GM21825 (cell line): ENCODE data around the gene CREB5.
"Not testable (repeated sequence)": the region's sequence is repeated elsewhere in the genome, so short reads cannot be mapped to it uniquely, and the experiment has no call there.

ENCODE experiments used
- ATAC-seq: cut with Tn5 transposase; IDR thresholded peaks from one replicate; pipeline ENCODE4 v1.9.1; 2021; ENCODE audit warnings: mild to moderate bottlenecking, moderate library complexity; ENCODE audit not compliant: unreplicated experiment

Gene CREB5

DNA sequence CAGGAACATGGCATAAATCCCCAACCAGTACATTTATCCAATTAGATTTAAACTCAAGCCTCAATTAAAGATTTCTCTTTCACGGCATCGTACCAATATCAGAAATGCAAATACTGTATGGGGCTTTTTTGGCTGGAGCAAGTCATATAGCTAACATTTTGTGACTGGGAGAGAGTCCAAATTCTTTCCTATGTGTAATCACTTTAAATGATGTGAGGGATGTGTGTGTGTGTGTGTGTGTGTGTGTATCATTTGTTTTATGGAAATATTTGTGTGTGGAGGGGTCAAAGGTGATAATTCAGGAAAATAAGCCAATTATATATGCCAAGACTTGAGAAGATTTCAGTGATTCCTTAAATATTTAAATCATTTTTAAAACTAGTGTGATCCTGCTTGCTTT lies 349.2 kb downstream of the CREB5 start:
- ATAC-seq: no peak

DNA sequence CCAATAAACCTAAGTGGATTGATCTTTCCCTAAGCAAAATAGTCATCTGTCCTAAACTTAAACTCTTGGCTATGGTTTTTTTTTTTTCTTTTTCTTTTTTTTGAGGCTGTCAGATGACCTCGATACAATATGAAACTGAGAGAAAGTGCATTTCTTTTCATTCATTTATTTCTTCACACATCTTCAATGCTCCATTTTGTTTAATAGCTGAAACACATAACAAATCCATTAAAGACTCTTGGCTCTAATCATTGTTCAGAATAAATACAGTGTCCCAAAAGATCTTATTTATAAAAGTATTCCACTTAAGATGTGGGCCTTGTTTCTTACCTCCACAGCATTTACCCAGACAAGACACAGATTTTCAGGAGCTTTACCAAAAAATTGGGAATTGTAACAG lies 350.3 kb downstream of the CREB5 start:
- ATAC-seq: no peak

DNA sequence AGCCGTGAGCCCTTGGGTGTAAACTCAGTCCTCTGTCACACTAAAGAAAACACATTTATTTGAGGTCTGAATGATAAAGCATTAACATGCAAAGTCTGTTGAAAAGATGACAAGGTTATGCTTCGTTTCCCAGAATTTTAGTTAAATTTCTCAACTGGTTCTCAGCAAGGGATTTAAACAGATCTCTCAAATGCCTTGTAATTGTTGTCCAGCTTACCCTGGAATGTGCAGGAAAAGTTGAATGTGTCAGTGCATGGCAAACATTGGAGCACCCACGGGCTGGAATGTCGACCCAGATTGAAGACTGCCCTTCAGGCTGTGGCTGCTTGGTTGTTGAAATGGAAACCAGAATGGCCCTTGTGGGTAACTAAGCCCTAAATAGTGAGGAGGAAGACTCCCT lies 354.0 kb downstream of the CREB5 start:
- no peak for ATAC-seq

DNA sequence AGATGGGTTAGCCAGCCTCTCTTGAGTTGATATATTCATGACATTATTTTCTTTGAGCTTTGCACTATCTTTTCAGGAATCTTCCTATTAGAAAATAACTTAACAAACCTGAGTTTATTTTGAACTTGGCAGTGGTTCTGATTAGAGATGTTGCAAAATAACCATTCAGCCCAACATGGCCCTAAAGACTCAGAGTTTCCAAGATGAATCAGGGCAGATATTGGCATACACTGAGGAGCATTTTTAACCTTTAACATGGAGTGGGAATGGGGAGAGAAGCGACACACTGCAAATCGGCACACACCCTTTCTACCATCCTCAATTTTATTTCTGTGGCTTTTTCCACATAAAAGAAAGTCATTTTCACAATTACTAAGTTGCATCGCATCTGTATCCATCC lies 355.0 kb downstream of the CREB5 start:
- no peak for ATAC-seq

DNA sequence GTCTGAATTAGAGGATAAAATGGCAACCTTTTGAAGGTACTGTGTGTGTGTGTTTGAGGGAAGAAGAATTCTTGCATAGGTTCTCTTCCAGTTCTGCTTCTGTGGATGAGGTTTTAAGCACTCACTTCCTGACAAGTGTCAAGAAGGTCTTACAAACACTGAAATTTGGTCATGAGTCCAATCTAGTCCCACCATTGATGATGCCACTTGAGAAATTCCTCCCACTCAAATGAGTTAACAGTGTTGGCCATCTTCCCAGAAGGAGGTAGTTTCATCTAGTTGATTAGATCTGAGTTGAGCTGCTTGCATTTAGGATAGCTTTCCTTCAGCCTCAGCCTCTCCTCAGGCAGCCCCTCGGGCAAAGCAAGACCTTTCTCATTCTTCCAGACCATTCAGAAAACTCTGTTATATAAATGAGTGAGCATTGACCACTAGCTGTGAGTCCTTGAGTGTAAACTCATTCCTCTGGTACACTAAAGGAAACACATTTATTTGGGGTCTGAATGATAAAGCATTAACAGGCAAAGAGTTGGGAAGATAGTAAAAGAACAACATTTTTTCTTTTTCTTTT lies 356.3 kb downstream of the CREB5 start:
- ATAC-seq: no peak

DNA sequence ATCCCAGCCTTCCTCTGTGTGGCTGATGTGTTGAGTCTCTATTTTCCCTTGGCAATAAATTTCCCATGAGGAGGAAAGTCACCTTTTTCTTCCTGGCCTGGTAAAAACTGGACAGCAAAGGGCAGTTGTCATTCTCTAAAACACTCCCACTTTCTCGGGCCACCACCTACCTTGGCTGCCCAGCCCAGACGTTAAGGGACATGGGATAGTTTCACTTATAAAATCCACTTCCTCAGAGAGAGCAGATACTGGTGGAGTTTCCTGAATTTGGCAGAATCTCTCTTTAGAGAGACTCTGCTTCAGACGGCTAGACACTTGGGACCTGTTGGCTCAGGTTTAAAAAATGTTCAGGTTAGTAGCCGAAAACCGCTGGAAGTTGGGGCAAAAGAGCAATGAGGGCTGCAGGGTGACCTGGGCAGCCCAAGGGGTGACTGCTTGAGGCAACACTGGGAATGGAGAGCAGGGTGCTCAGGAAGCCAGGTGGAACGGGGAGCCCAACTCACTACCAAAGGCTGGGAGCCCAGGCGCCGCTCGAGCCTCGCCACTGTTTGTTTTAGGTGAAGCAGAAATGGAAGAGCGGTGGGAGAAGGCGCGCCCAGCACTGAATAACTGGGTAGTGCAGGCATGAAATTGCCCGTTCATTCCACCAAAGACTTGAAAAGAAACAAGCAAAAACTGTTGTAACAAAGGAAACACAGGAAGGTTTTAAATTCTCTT lies 359.7 kb downstream of the CREB5 start:
- ATAC-seq: no peak

DNA sequence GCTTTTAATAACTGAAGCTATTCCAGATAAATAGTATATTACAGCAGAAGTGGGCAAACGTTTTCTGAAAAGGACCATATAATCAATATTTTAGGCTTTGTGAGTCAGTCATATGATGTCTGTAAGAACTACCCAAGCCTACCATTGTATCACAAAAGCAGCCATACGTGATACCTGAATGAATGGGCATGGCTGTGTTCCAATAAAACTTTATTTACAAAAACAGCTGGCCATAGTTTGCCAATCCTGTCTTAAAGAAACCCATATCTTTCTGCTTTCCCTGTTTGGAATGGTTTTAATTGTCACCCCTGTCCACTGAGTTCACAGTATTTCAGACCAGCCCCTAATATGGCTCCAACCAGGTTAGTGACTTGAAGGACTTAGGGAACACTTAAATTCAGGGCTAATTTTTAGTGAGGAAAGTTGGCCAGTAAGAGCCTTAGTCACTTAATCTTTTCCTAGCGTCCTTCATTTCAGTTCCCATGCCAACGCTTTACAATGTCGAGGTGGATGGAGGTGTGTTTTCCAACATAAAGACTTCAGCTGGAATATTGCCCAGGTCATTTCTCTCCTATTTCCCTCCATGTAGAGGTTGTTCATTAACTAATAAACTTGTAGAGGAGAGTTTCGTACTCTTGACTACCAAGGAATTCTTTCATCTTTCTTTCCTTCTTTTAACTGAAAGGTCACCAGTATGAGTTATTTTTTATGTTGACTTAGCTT lies 361.3 kb downstream of the CREB5 start:
- no peak for ATAC-seq

DNA sequence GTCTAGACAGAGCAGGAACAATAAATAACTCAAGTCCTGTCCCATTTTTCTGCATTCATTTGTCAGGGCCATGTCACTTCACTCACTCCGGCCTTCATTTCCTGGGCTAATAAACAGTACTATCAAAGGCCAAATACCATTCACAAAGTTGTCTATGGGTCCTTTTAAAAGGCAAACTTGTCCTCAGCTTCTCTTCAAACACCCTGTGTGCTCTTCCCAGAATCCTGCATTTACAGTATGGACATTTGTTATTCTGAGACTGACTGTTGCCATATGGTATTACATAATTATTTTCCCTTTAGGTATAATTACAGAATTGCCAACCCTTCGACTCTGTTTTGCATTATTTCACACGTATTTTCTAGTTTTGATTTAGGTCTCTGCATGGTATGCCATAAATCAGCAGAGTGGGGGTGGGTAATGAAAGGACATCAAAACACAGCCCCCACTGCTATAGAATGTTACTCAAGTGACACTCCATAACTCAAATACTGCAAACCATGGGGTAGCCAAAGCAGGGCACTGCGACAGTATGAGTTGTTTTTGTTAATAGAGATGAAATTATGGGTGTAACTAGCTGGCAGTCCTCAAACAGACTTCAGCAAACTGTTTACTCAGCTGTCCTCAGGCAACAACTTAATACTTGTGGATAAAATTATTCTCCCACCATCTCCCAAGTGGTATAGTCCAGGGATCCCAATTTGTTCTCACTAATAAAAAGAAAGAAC lies 362.1 kb downstream of the CREB5 start:
- no peak for ATAC-seq

DNA sequence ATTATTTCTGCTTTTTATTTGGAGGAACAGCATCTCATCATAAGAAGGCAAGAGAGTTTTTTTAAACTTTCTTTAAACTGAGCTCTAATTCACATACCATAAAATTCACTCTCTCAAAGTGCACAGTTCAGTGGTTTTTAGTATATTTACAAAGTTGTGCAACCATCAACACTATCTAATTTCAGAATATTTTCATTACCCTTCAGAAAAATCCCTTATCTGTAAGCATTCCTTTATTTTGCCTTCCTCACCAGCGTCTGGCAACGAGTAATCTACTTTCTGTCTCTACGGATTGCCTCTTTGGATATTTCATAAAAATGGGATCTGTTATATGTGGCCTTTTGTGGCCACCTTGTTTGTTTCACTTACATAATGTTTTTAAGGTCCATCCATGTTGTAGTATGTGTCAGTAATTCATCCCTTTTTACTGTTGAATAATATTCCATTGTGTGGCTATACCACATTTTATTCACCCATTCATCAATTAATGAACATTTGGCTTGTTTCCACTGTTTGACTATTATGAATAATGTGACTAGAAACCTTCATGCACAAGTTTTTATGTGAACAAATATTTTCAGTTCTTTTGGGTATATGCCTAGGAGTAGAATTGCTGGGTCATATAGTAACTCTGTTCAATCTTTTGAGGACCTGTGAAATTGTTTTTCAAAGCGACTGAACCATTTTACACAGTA lies 364.3 kb downstream of the CREB5 start:
- ATAC-seq: no peak

DNA sequence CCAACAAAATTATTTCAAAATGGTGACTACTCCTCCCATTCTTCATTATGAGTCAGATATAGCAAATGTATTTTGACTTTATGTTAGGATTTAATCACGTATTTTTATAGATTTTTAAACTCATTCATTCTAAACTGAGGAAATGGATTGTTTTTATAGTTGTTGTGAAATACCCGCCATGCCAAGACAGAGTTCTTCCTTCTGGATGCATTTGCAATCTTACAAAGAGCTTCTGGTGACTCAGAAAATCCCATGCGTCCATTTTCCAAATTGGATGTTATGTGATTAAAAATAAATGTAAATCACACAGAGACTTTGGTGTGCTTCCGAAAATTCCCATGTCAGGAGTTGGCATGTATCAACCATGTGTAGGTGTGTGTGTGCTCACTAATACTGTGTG lies 366.5 kb downstream of the CREB5 start:
- no peak for ATAC-seq

DNA sequence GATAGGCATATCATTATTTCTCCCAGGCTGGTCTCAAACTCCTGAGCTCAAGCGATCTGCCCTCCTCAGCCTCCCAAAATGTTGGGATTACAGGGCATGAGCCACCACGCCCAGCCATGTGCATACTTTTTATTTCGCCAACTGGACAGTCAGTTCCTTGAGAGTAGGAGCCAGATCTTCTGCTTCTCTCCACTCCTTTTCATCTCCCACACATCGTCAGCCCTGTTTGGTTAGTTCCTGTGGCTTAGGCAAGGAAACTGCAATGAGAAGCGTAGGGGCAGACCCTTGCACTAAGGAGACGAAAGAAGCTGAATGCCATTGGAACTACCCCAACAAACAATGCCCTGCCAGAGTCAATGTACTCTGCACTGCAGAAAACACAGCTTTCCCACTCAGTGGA lies 367.6 kb downstream of the CREB5 start:
- ATAC-seq: no peak

DNA sequence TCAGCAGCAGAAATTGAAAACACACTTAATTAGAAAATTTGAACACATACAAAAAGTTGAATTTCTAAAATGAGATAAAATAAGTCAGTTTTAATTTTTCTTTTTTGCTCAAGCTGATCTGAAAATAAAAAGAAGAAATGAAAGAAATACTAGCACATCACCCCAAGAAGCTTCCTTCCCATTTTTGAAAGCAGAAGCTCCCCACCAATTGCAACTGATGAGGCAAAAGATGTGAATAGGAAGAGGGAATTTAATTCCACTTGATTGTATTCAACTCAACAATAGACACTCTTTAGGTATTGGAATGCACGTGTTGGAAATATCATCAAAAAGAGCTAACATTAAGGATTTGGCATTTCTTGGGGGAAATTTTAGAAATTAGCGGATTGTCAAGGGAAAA lies 370.0 kb downstream of the CREB5 start:
- no peak for ATAC-seq

DNA sequence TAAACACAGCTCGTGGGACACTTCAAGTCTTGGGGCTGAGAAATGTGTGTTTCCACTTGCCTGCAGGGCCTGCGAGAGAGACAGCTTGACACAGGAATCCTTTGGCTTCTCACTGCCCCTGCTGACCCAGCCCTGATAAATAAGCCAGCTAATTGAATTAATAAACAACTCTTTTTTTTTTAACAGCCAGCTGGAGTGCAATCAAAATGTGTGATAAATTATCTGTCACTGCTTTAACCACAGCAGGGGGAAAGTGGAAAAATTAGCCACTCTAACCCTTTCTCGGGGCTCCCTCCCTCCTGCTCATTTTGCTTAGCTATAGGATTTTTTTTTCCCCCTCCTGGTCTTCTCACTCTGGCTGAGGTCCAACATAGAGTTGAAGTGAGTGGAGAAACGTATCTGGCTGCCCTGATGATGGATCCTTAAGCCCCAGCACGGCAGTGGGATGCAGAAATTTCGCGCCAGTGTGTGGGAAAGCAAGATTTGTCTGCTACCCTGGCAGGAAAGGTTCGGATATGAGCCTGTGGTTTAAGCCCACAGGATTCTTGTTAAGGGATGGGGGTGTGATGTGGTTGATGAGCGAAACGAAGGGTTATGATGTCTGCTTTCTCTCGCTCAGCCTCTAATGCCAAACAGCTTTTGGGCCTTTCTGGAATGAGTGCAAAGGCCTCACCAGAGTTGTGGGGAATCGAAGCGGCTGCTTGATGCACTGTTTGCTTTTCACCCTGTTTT lies 372.0 kb downstream of the CREB5 start:
- ATAC-seq: no peak

DNA sequence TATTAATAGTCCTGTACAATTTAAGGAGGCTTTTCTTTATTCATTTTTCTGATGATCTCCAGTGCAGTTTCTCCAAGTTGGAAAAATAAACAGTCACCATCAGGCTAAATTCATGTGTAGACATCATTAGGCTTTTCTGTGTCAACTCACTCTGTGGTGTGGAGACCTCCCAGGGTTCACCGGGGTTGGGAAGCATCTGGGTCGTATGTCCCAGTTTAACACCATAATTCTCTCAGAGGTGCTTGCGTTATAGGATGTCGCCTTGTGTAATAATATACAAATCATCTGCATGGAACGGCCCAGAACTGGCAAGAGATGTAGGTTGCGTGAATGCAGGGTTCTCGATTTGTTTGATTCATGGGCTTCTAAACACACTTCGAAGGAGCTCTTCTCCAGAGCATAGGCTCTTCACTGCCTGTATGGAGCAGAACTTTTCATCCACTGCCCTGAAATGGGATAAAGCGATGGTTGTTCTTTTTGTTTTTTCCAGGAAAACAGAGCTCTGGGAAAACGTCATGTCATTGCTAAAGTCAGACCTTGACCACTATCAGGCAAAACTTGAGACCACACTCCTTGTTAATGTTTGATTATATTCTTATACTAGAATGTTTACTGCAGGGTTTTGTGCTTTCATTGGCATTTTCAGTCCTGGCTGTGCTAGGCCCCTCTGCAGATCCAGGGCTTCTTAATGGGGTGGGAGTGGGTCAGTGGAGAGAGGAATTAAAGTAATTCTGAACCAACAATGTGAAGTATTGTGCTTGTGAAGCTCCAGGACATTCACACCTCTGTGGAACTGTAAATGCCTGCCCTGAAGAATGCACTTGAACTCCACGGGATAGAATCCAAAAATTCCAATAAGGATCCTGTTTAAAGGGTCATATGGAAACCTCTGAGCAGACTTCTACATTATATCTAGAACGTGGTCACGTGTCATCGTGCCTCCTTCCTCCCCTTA lies 373.0 kb downstream of the CREB5 start:
- ATAC-seq: no peak

DNA sequence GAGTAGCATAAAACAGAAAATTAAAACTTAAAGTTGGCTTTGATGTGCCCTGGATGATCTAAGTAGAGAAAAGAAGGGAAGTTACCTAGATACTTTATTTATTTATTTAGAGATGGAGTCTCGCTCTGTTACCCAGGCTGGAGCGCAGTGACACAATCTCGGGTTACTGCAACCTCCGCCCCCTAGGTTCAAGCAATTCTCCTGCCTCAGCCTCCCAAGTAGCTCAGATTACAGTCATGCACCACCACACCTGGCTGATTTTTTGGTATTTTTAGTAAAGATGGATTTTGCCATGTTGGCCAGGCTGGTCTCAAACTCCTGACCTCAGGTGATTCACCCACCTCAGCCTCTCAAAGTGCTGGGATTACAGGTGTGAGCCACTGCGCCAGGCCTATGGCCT lies 373.8 kb downstream of the CREB5 start:
- not testable (repeated sequence) for ATAC-seq

DNA sequence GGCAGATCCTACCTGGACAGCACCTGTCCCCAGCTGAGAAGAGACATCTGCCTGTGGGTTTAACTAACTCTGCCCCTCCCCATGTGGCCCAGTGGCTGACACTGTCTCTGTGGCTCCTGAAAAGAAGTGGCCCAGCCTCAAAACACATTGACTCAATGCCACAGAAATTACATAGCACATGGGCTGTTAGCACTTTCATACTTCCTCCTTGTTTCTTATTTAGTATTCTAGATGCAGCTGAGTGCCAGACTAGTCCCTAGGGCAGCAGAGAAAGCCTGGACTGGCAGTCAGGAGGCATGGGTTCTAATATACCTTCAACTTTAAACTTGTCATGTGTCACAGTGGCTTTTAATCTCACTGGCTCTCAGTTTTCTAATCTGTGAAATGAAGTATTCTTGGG lies 374.8 kb downstream of the CREB5 start:
- ATAC-seq: no peak

DNA sequence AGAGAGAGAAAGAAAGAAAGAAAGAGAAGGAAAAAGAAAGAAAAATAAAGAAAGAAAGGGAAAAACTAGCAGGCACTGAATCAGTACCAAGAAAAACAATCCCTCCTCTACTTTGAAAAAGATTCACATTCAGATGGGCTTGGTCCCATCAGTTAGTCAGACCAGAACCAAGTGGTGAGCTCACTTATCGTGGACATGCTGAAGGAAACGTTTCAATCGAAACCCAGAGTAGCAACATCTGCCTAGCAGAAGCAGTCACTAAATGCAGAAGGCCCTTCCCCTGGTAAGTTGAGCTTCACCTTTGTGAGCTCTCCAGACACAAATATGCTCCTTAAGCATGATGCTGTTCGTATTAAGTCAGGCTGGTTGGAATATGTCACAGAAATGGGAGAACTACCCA lies 378.1 kb downstream of the CREB5 start:
- no peak for ATAC-seq

DNA sequence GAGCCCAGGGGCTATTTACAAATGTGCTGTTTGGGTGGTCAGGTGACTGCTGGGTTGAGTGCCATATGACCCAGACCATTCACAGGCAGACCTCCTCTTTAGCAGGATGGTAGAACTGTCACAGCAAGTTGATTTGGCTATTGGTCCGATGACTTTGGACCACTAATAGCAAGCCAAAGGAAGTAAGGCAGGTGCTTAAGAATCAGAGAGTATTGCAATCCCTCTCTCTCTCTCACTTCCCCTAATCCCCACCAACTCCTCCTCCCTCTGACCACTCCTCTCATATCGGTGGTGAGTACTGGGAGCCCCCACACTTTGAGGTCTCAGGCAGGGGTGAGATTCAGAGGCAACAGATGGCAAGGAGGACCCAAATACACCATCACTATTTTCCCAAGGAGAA lies 380.5 kb downstream of the CREB5 start:
- no peak for ATAC-seq

DNA sequence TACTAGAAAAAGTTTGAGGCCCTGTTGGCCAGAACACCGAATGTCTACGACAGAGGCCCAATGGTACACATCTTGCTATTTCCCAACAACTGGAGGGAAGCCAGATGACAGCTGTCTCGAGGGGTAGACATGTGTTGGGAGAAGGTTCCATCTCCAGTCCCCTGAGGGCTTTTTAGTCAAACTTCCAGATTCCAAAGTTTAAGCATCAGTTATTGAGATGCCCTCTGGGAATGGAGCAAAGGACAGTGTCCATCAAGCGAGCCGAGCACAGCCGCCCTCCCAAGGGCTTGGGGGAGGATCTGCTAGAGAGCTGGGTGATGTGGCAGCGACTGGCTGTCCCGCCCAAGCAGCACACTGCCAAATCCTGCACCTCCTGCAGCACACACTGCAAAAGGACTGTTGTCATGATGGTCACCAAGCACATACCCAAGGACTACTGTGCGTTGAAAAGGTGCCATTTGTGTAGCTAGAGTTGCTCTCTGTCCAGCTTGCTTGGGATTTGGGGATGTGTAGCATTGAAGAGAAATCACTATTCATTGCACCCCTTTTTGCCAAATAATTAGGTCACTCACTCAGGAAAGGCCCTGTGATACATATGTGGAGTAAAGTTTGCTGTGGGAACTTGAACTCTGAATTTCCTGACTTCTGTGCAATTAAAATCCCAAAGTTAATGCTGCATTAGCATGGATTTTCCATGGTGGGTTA lies 381.2 kb downstream of the CREB5 start:
- no peak for ATAC-seq
